Liver (tissue), 9 donors: Measurements from ENCODE around the gene RASSF3. TPM values are rescaled to one million over a fixed set of nuclear protein-coding genes. Genes with fewer than 3 reads are reported as not detected.

ENCODE experiments used
- DNase-seq: peaks from one replicate; pipeline ENCODE4 v3.0.0-alpha.2; 2017; ENCODE audit warnings: low spot score
- H3K27ac ChIP-seq, 2 donors: one replicate each; pipeline ENCODE4 v1.7.0; 2013; ENCODE audit warnings: inconsistent platforms in 2 of 2, low read length in 2 of 2, control low read depth in 1 of 2, low read depth in 1 of 2, mild to moderate bottlenecking in 1 of 2
- H3K27me3 ChIP-seq, 4 donors: one replicate each; pipeline versions ENCODE4 v1.6.1 to v1.7.0; 2013; ENCODE audit warnings: low read length in 3 of 4, inconsistent platforms in 1 of 4, mild to moderate bottlenecking in 1 of 4, moderate library complexity in 1 of 4; ENCODE audit not compliant: control insufficient read depth in 4 of 4, insufficient read depth in 4 of 4
- H3K36me3 ChIP-seq, 4 donors: one replicate each; pipeline versions ENCODE4 v1.6.1 to v1.7.0; 2013; ENCODE audit warnings: low read length in 3 of 4, mild to moderate bottlenecking in 3 of 4, low read depth in 1 of 4, moderate library complexity in 1 of 4; ENCODE audit not compliant: control insufficient read depth in 4 of 4, insufficient read depth in 3 of 4
- H3K4me1 ChIP-seq, 4 donors: one replicate each; pipeline versions ENCODE4 v1.6.1 to v1.7.0; 2013; ENCODE audit warnings: low read length in 3 of 4, mild to moderate bottlenecking in 3 of 4, moderate library complexity in 1 of 4; ENCODE audit not compliant: control insufficient read depth in 4 of 4, insufficient read depth in 4 of 4
- H3K4me3 ChIP-seq, 3 donors: one replicate each; pipeline versions ENCODE4 v1.6.1 to v1.7.0; 2013; ENCODE audit warnings: low read length in 3 of 3, control low read depth in 1 of 3, low read depth in 1 of 3, mild to moderate bottlenecking in 1 of 3
- H3K9ac ChIP-seq, 2 donors: one replicate each; pipeline ENCODE4 v1.7.0; 2013; ENCODE audit warnings: low read length in 2 of 2, mild to moderate bottlenecking in 2 of 2, moderate library complexity in 2 of 2, control low read depth in 1 of 2, low read depth in 1 of 2
- H3K9me3 ChIP-seq, 4 donors: one replicate each; pipeline versions ENCODE4 v1.6.1 to v1.7.0; 2013; ENCODE audit warnings: low read length in 3 of 4; ENCODE audit not compliant: control insufficient read depth in 4 of 4
- ATF3 ChIP-seq: IDR thresholded peaks from 2 replicates; pipeline ENCODE4 v1.6.1; 2016; ENCODE audit warnings: antibody characterized with exemption
- CTCF ChIP-seq: fragments of 150-350 bp; IDR thresholded peaks from 2 replicates; pipeline ENCODE4 v1.5.1; 2017; ENCODE audit warnings: improper control_type of control experiment, low read depth, low read length; ENCODE audit not compliant: missing input control
- EGR1 ChIP-seq, 2 donors: IDR thresholded peaks; 2 replicates each; pipeline ENCODE4 v1.6.1; 2016 to 2018; ENCODE audit warnings: antibody characterized with exemption in 2 of 2, low read depth in 2 of 2
- FOXA1 ChIP-seq: IDR thresholded peaks from 2 replicates; pipeline ENCODE4 v1.6.1; 2016; ENCODE audit warnings: antibody characterized with exemption
- FOXA2 ChIP-seq: IDR thresholded peaks from 2 replicates; pipeline ENCODE4 v1.6.1; 2016; ENCODE audit warnings: antibody characterized with exemption
- GABPA ChIP-seq, 2 donors: IDR thresholded peaks in 1 of 2; conservative IDR thresholded peaks in 1 of 2; 2 replicates each; pipeline ENCODE4 v1.6.1; 2016; ENCODE audit warnings: antibody characterized with exemption in 2 of 2, mild to moderate bottlenecking in 1 of 2, moderate library complexity in 1 of 2
- HNF4G ChIP-seq: IDR thresholded peaks from 2 replicates; pipeline ENCODE4 v1.6.1; 2016; ENCODE audit warnings: antibody characterized with exemption
- JUND ChIP-seq, 2 donors: IDR thresholded peaks; 2 replicates each; pipeline ENCODE4 v1.6.1; 2016; ENCODE audit warnings: antibody characterized with exemption in 2 of 2
- RAD21 ChIP-seq, 2 donors: IDR thresholded peaks; 2 replicates each; pipeline ENCODE4 v1.6.1; 2016; ENCODE audit warnings: antibody characterized with exemption in 2 of 2, mild to moderate bottlenecking in 2 of 2
- REST ChIP-seq: IDR thresholded peaks from 2 replicates; pipeline ENCODE4 v1.6.1; 2016; ENCODE audit warnings: antibody characterized with exemption, mild to moderate bottlenecking
- RXRA ChIP-seq, 2 donors: IDR thresholded peaks; 2 replicates each; pipeline ENCODE4 v1.6.1; 2017 to 2018; ENCODE audit warnings: antibody characterized with exemption in 2 of 2, mild to moderate bottlenecking in 1 of 2
- SP1 ChIP-seq: IDR thresholded peaks from 2 replicates; pipeline ENCODE4 v1.6.1; 2018; ENCODE audit warnings: antibody characterized with exemption, mild to moderate bottlenecking
- ZBTB33 ChIP-seq: IDR thresholded peaks from 2 replicates; pipeline ENCODE4 v1.6.1; 2016; ENCODE audit warnings: antibody characterized with exemption
- WGBS: extraction: QIAGEN DNeasy Blood & Tissue Kit; methylation state at CpG from one replicate; pipeline ENCODE4 v1.1.7; 2013; 5-methylcytosine and 5-hydroxymethylcytosine counted together
- polyA plus RNA-seq, 2 donors: library from polyadenylated mRNA; stranded (reverse) in 1 of 2; unstranded in 1 of 2; fragments of 200-250 nt in 1 of 2; fragments of >200 nt in 1 of 2; fragmentation: Nextera tagmentation in 1 of 2; extraction: Ambion mirVana in 1 of 2; gene quantifications; one replicate each; pipeline versions ENCODE4 v1.2.1 to v1.2.3, GENCODE V29; 2013 to 2015
- total RNA-seq, 2 donors: library from RNA; depleted of rRNA; stranded (reverse); fragments of >200 nt; gene quantifications; one replicate each; pipeline ENCODE4 v1.2.3, GENCODE V29; 2014
- donor health status: healthy.
- donor health status: healthy.
- donor health status: healthy.
- donor health status: healthy.
- donor health status: healthy.

Gene RASSF3
- total and polyA plus RNA-seq, 4 donors = 2.2 to 9.1 (median 5.6) TPM

GRCh38 chr12:64675795-64676194 is 65.5 kb downstream of the RASSF3 start:
- Histone ChIP-seq H3K4me1 (peaks cover 0 to 13% (median 2%) of the 10 kb centered on the region in 4 donors), H3K9me3 (no peaks in the 10 kb centered on the region), H3K9ac (no peak overlapping the region), H3K36me3 (no peaks in the 10 kb centered on the region), H3K27me3 (no peaks in the 10 kb centered on the region), H3K4me3 (no peak overlapping the region), H3K27ac (no peak overlapping the region)
- DNase-seq = no peak
- 65% methylated on average over 3 of the region's 3 CpGs for WGBS
- TF ChIP-seq GABPA (IDR thresholded peaks at IDR 0.05 in 1 of 2, conservative IDR thresholded peaks at IDR 0.05 in 1 of 2) = no peak
- no peak for TF ChIP-seq HNF4G
- TF ChIP-seq ZBTB33 = no peak
- TF ChIP-seq FOXA1 = no peak
- TF ChIP-seq SP1 = no peak
- TF ChIP-seq RAD21 (IDR thresholded peaks at IDR 0.05) = no peak
- no peak for TF ChIP-seq ATF3
- no peak for TF ChIP-seq EGR1 (IDR thresholded peaks at IDR 0.05; ENCODE audit: low read depth in 2 of 2)
- TF ChIP-seq FOXA2 = no peak
- no peak for TF ChIP-seq RXRA (IDR thresholded peaks at IDR 0.05)

GRCh38 chr12:64678248-64678647 is 68.0 kb downstream of the RASSF3 start:
- Histone ChIP-seq H3K9ac (no peak overlapping the region), H3K4me3 (no peak overlapping the region), H3K36me3 (no peaks in the 10 kb centered on the region), H3K9me3 (no peaks in the 10 kb centered on the region), H3K27me3 (no peaks in the 10 kb centered on the region), H3K27ac (no peak overlapping the region), H3K4me1 (peaks cover 0 to 5% (median 3%) of the 10 kb centered on the region in 4 donors)
- no peak for DNase-seq
- WGBS = 82% methylated on average over 2 of the region's 2 CpGs
- TF ChIP-seq HNF4G (no peak), GABPA (IDR thresholded peaks at IDR 0.05 in 1 of 2, conservative IDR thresholded peaks at IDR 0.05 in 1 of 2) (no peak), REST (no peak), RAD21 (IDR thresholded peaks at IDR 0.05) (peak in 1 of 2 donors; percentile 42)

GRCh38 chr12:64678835-64679234 is 68.5 kb downstream of the RASSF3 start:
- Histone ChIP-seq H3K9ac (no peak overlapping the region), H3K4me1 (peaks cover 0 to 5% (median 1%) of the 10 kb centered on the region in 4 donors), H3K4me3 (no peak overlapping the region), H3K9me3 (no peaks in the 10 kb centered on the region), H3K36me3 (no peaks in the 10 kb centered on the region), H3K27me3 (no peaks in the 10 kb centered on the region), H3K27ac (no peak overlapping the region)
- WGBS = 88% methylated on average over 5 of the region's 5 CpGs
- no peak for DNase-seq
- TF ChIP-seq JUND (IDR thresholded peaks at IDR 0.05) (no peak), SP1 (no peak), FOXA2 (no peak), CTCF (no peak), FOXA1 (no peak), RAD21 (IDR thresholded peaks at IDR 0.05) (no peak), ZBTB33 (no peak), REST (no peak)
